ENCODE data around the gene HDAC7.

DNA sequence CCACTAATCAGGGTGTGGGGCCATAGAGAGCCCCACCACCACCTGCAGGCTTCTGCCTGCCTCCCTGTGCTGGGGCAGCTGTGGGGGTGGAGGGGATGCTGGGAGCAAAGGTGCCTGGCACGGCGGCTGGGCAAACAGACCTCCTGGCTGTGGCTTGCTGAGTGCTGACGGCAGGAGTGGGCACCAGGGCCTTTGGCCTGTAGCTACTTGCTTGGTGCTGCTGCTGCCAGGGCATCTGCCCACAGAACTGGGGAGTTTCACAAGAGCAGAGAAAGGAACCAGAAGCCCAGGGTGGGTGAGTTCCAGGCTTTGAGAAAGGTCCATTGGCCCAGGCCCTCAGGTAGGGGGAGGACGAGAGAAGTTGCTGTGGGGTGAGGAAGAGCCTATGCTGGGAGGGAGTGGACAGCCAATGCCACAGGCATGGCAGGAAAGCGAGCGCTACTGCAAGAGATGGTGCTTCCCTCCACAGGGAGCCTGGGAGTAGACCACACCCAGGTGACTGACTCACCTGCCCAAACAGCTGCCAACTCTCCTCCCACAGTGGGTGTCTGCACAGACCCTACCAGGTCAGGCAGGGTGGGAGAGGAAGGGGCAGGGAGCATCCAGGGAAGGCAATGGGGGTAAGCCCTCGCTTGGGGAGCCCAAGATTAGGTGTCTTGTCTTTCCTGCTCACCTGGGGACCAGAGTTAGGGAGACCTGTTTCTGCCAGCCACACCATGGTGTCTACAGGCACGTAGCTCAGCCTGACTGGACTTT is 39.0 kb upstream of the HDAC7 start:
- TF ChIP-seq, protein P1, sequence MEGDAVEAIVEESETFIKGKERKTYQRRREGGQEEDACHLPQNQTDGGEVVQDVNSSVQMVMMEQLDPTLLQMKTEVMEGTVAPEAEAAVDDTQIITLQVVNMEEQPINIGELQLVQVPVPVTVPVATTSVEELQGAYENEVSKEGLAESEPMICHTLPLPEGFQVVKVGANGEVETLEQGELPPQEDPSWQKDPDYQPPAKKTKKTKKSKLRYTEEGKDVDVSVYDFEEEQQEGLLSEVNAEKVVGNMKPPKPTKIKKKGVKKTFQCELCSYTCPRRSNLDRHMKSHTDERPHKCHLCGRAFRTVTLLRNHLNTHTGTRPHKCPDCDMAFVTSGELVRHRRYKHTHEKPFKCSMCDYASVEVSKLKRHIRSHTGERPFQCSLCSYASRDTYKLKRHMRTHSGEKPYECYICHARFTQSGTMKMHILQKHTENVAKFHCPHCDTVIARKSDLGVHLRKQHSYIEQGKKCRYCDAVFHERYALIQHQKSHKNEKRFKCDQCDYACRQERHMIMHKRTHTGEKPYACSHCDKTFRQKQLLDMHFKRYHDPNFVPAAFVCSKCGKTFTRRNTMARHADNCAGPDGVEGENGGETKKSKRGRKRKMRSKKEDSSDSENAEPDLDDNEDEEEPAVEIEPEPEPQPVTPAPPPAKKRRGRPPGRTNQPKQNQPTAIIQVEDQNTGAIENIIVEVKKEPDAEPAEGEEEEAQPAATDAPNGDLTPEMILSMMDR (conservative IDR thresholded peaks at IDR 0.05; ENCODE audit: low read length): no peak
- TF ChIP-seq EZH2phosphoT487 (IDR thresholded peaks at IDR 0.05; ENCODE audit: borderline replicate concordance): no peak
